Measurements from ENCODE around the gene MCF2L. TPM values are rescaled to one million over a fixed set of nuclear protein-coding genes. Genes with fewer than 3 reads are reported as not detected.

The MCF2L gene
- total RNA-seq, 1 experiment from 2014 or later = 9.4 TPM

GRCh38 chr13:113018676-113019465 lies 49.9 kb downstream of the MCF2L start:
- no peaks in the 10 kb centered on the region for H3K36me3 ChIP-seq
- no peaks in the 10 kb centered on the region for H3K9me3 ChIP-seq (replicated peaks)
- no peak overlapping the region for H3K4me3 ChIP-seq
- H3K27ac ChIP-seq = no peak overlapping the region
- no peak for DNase-seq (ENCODE audit: low read depth in 1 of 2, low spot score in 2 of 2)
- H3K4me1 ChIP-seq (replicated peaks) = peaks cover 6% of the 10 kb centered on the region
- H3K27me3 ChIP-seq (replicated peaks) = peaks cover 16% of the 10 kb centered on the region

- Histone ChIP-seq H3K36me3 (no peaks in the 10 kb centered on the region), H3K9me3 (replicated peaks) (no peaks in the 10 kb centered on the region), H3K27me3 (replicated peaks) (peaks cover 22% of the 10 kb centered on the region), H3K4me3 (no peak overlapping the region), H3K4me1 (replicated peaks) (peaks cover 6% of the 10 kb centered on the region), H3K27ac (no peak overlapping the region)
- no peak for DNase-seq (ENCODE audit: low read depth in 1 of 2, low spot score in 2 of 2)
Observed at GRCh38 chr13:113020323-113021080, 51.5 kb downstream of the MCF2L start.

- H3K4me3 ChIP-seq = no peak overlapping the region
Observed at GRCh38 chr13:113021391-113021790, 52.4 kb downstream of the MCF2L start.

GRCh38 chr13:113021811-113022210 lies 52.8 kb downstream of the MCF2L start:
- Histone ChIP-seq H3K27ac (no peak overlapping the region), H3K27me3 (replicated peaks) (peaks cover 28% of the 10 kb centered on the region), H3K9me3 (replicated peaks) (no peaks in the 10 kb centered on the region), H3K4me1 (replicated peaks) (peaks cover 6% of the 10 kb centered on the region), H3K4me3 (no peak overlapping the region), H3K36me3 (no peaks in the 10 kb centered on the region)
- DNase-seq (ENCODE audit: low read depth in 1 of 2, low spot score in 2 of 2) = no peak

More at GRCh38 chr13:113021391-113021790, 52.4 kb downstream of the MCF2L start:
- H3K36me3 ChIP-seq = no peaks in the 10 kb centered on the region
- peaks cover 6% of the 10 kb centered on the region for H3K4me1 ChIP-seq (replicated peaks)
- H3K9me3 ChIP-seq (replicated peaks) = no peaks in the 10 kb centered on the region
- DNase-seq (ENCODE audit: low read depth in 1 of 2, low spot score in 2 of 2) = no peak
- peaks cover 24% of the 10 kb centered on the region for H3K27me3 ChIP-seq (replicated peaks)
- H3K27ac ChIP-seq = no peak overlapping the region

- Histone ChIP-seq H3K4me1 (replicated peaks) (peaks cover 6% of the 10 kb centered on the region), H3K27me3 (replicated peaks) (peaks cover 32% of the 10 kb centered on the region), H3K9me3 (replicated peaks) (no peaks in the 10 kb centered on the region), H3K4me3 (no peak overlapping the region), H3K27ac (no peak overlapping the region), H3K36me3 (no peaks in the 10 kb centered on the region)
- DNase-seq (ENCODE audit: low read depth in 1 of 2, low spot score in 2 of 2) = no peak
Observed at GRCh38 chr13:113022391-113022744, 53.4 kb downstream of the MCF2L start.

GRCh38 chr13:113022745-113023574 lies 53.9 kb downstream of the MCF2L start:
- peaks cover 6% of the 10 kb centered on the region for H3K4me1 ChIP-seq (replicated peaks)
- no peaks in the 10 kb centered on the region for H3K9me3 ChIP-seq (replicated peaks)
- H3K27me3 ChIP-seq (replicated peaks) = peaks cover 35% of the 10 kb centered on the region
- H3K27ac ChIP-seq = no peak overlapping the region
- H3K4me3 ChIP-seq = no peak overlapping the region
- H3K36me3 ChIP-seq = no peaks in the 10 kb centered on the region
- DNase-seq (ENCODE audit: low read depth in 1 of 2, low spot score in 2 of 2) = peak in 1 of 2 experiments; percentile 10

GRCh38 chr13:113023694-113024430 lies 54.8 kb downstream of the MCF2L start:
- DNase-seq (ENCODE audit: low read depth in 1 of 2, low spot score in 2 of 2) = no peak
- Histone ChIP-seq H3K4me3 (no peak overlapping the region), H3K36me3 (no peaks in the 10 kb centered on the region), H3K27ac (no peak overlapping the region), H3K4me1 (replicated peaks) (peaks cover 6% of the 10 kb centered on the region), H3K9me3 (replicated peaks) (no peaks in the 10 kb centered on the region), H3K27me3 (replicated peaks) (peaks cover 35% of the 10 kb centered on the region)

- H3K27ac ChIP-seq = no peak overlapping the region
- peaks cover 38% of the 10 kb centered on the region for H3K27me3 ChIP-seq (replicated peaks)
- peaks cover 6% of the 10 kb centered on the region for H3K4me1 ChIP-seq (replicated peaks)
- no peak overlapping the region for H3K4me3 ChIP-seq
- DNase-seq (ENCODE audit: low read depth in 1 of 2, low spot score in 2 of 2) = no peak
- no peaks in the 10 kb centered on the region for H3K9me3 ChIP-seq (replicated peaks)
- no peaks in the 10 kb centered on the region for H3K36me3 ChIP-seq
Observed at GRCh38 chr13:113024466-113024865, 55.5 kb downstream of the MCF2L start.

- Histone ChIP-seq H3K27ac (no peak overlapping the region), H3K4me1 (replicated peaks) (peaks cover 6% of the 10 kb centered on the region), H3K9me3 (replicated peaks) (no peaks in the 10 kb centered on the region), H3K4me3 (no peak overlapping the region), H3K36me3 (no peaks in the 10 kb centered on the region), H3K27me3 (replicated peaks) (peaks cover 38% of the 10 kb centered on the region)
- DNase-seq (ENCODE audit: low read depth in 1 of 2, low spot score in 2 of 2) = no peak
Observed at GRCh38 chr13:113026391-113026910, 57.4 kb downstream of the MCF2L start.

- DNase-seq (ENCODE audit: low read depth in 1 of 2, low spot score in 2 of 2) = no peak
- H3K27ac ChIP-seq = no peak overlapping the region
- no peak overlapping the region for H3K4me3 ChIP-seq
- H3K4me1 ChIP-seq (replicated peaks) = peaks cover 6% of the 10 kb centered on the region
- no peaks in the 10 kb centered on the region for H3K36me3 ChIP-seq
- no peaks in the 10 kb centered on the region for H3K9me3 ChIP-seq (replicated peaks)
- H3K27me3 ChIP-seq (replicated peaks) = peaks cover 38% of the 10 kb centered on the region
Observed at GRCh38 chr13:113027095-113027494, 58.1 kb downstream of the MCF2L start.

- H3K4me3 ChIP-seq = no peak overlapping the region
- peaks cover 36% of the 10 kb centered on the region for H3K27me3 ChIP-seq (replicated peaks)
- no peak overlapping the region for H3K27ac ChIP-seq
- no peaks in the 10 kb centered on the region for H3K9me3 ChIP-seq (replicated peaks)
- H3K4me1 ChIP-seq (replicated peaks) = peaks cover 6% of the 10 kb centered on the region
- no peak for DNase-seq (ENCODE audit: low read depth in 1 of 2, low spot score in 2 of 2)
- no peaks in the 10 kb centered on the region for H3K36me3 ChIP-seq
Observed at GRCh38 chr13:113027566-113027965, 58.6 kb downstream of the MCF2L start.

GRCh38 chr13:113028336-113029060 lies 59.5 kb downstream of the MCF2L start:
- Histone ChIP-seq H3K27me3 (replicated peaks) (peaks cover 28% of the 10 kb centered on the region), H3K27ac (no peak overlapping the region), H3K36me3 (no peaks in the 10 kb centered on the region), H3K4me3 (no peak overlapping the region), H3K4me1 (replicated peaks) (no peaks in the 10 kb centered on the region), H3K9me3 (replicated peaks) (no peaks in the 10 kb centered on the region)
- DNase-seq (ENCODE audit: low read depth in 1 of 2, low spot score in 2 of 2) = no peak
